Epidermal melanocyte (primary cell): ENCODE data around the gene RASGRP4.
"Not testable (repeated sequence)": the region's sequence is repeated elsewhere in the genome, so short reads cannot be mapped to it uniquely, and the experiment has no call there.

Experiments
- DNase-seq: peaks from one replicate; pipeline ENCODE4 v3.0.0; 2011; ENCODE audit warnings: low spot score; ENCODE audit not compliant: insufficient read length

RASGRP4 gene, protein sequence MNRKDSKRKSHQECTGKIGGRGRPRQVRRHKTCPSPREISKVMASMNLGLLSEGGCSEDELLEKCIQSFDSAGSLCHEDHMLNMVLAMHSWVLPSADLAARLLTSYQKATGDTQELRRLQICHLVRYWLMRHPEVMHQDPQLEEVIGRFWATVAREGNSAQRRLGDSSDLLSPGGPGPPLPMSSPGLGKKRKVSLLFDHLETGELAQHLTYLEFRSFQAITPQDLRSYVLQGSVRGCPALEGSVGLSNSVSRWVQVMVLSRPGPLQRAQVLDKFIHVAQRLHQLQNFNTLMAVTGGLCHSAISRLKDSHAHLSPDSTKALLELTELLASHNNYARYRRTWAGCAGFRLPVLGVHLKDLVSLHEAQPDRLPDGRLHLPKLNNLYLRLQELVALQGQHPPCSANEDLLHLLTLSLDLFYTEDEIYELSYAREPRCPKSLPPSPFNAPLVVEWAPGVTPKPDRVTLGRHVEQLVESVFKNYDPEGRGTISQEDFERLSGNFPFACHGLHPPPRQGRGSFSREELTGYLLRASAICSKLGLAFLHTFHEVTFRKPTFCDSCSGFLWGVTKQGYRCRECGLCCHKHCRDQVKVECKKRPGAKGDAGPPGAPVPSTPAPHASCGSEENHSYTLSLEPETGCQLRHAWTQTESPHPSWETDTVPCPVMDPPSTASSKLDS

GRCh38 chr19:38425810-38426466 lies at the start of gene RASGRP4:
TSS of gene RASGRP4 (minus strand) at chr19:38426219. CDS start at chr19:38426091, 128 bp downstream.
- DNase-seq, result no peak

DNA sequence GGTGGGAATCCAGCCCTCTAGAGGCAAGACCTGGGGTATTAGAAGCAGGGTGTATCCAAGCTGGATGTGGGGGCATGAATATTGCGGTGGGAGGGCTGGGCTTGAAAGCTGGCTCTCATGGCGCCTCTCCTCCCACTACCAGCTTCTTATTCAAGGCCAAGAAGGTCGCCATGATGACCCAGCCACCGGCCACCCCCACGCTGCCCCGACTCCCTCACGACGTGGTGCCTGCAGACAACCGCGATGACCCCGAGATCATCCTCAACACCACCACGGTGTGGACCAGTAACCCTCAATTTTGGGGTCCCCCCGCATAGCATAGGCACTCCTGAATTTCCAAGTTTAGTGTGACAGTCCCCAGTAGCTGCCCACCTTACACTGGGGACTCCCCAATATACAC lies 49.2 kb upstream of the RASGRP4 start:
- no peak for DNase-seq

DNA sequence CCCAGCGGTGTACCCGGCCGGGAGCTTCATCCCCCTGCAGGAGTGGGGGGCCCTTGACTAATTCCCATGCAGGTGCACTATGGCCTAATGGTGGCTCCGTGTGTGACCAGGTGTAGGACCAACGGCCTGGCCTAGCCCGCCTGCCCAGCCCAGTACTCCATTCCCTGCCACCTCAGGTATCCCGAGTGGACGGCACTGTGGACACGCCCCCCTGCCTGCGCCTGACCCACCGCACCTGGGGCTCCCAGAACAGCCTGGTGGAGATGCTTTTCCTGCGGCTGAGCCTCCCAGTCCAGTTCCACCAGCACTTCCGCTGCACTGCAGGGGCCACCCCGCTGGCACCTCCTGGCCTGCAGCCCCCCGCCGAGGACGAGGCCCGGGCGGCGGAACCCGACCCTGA lies 47.2 kb upstream of the RASGRP4 start:
- DNase-seq, result no peak

GRCh38 chr19:38472725-38473124 lies 46.7 kb upstream of the RASGRP4 start:
- not testable (repeated sequence) for DNase-seq

- no peak for DNase-seq
Observed at GRCh38 chr19:38470788-38471480, 44.9 kb upstream of the RASGRP4 start.

GRCh38 chr19:38469151-38469550 lies 43.1 kb upstream of the RASGRP4 start:
- DNase-seq, result no peak

GRCh38 chr19:38467541-38468525 lies 41.8 kb upstream of the RASGRP4 start:
- DNase-seq, result no peak

GRCh38 chr19:38466050-38466449 lies 40.0 kb upstream of the RASGRP4 start:
- DNase-seq, result no peak

DNA sequence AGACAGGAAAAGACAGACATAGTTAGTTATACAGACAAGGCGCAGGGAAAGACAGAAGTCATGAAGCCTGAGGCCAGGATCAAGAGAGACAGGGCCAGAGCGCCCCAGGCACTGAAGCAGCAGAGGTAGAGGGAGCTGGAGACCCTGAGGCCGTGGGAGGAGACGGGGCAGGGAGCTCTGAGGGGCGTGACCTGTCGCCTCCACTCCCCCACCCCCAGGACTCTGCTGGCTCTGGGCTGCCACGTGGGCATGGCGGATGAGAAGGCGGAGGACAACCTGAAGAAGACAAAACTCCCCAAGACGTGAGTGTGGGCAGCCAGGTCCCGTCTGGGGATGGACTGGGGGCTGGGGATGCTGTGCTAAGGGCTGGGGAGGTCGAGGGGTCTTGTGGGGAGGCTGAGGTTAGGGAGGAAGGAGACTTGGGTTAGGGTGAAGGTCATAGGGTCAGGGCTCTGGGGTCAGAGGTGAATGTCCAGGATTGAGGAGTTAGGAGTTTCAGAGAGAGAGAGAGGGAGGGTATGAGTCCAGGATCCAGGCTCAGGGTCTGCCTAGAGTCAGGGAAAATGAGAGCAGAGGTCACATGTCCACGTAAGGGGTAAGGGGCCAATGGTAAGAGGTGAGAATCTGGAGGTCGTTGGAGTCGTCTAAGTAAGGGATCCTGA lies 38.5 kb upstream of the RASGRP4 start:
- DNase-seq, result no peak

DNA sequence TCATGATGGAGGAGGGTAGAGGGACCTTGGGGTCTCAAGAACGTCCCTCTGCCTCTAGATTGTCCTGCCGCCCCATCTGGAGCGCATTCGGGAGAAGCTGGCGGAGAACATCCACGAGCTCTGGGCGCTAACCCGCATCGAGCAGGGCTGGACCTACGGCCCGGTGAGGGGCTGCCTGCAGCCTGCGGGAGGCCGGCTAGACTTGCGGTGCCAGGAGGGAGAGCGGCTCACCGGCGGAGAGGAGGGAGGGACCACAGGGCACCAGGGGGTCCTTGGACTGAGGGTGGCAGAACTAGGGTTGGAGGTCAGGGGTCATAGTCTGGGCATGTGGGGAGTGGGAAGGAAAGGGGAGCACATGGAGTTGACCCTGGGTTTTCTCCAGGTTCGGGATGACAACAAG lies 37.3 kb upstream of the RASGRP4 start:
- DNase-seq, result no peak

GRCh38 chr19:38458991-38459390 lies 33.0 kb upstream of the RASGRP4 start:
- DNase-seq, result no peak

DNA sequence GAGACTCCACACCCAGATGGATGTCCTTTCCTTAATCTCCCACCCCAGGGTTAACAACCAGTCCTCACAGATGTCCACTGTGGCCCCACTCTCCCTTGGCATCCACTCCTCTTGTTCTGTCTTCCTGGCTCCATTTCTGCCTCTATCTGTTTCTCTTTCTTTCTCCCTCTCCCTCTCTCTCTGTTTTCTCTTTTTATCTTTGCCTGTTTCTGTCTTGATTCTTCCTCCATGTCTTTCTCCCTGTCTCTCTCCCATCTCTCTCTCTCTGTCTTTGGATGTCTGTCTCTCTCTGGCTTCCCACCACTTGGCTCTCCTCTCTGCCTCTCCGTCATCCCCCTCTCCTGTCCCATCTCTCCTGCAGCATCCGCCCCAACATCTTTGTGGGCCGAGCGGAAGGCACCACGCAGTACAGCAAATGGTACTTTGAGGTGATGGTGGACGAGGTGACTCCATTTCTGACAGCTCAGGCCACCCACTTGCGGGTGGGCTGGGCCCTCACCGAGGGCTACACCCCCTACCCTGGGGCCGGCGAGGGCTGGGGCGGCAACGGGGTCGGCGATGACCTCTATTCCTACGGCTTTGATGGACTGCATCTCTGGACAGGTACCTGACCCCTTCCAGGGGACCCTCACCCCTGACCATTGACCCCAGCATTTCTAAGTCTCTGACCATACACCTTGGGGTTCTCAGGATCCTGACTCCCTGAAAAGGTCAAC lies 31.8 kb upstream of the RASGRP4 start:
- no peak for DNase-seq

- no peak for DNase-seq
Observed at GRCh38 chr19:38457202-38457601, 31.2 kb upstream of the RASGRP4 start.

DNA sequence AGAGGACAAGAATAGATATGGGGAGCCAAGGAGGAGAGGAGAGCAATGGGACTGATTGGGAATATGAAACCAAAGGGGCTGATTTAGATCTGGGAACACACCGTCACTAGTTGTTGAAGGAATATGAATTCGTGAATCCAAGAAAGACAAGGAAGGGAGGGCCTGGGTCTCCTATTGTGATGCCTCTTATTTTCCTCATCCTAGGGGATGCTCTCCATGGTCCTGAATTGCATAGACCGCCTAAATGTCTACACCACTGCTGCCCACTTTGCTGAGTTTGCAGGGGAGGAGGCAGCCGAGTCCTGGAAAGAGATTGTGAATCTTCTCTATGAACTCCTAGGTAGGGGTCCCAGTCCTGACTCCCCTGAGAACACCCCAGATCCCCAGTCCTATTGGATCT lies 29.0 kb upstream of the RASGRP4 start:
- DNase-seq, result no peak

GRCh38 chr19:38453596-38453995 lies 27.6 kb upstream of the RASGRP4 start:
- DNase-seq, result no peak

- DNase-seq, result no peak
Observed at GRCh38 chr19:38452430-38453366, 26.7 kb upstream of the RASGRP4 start.

DNA sequence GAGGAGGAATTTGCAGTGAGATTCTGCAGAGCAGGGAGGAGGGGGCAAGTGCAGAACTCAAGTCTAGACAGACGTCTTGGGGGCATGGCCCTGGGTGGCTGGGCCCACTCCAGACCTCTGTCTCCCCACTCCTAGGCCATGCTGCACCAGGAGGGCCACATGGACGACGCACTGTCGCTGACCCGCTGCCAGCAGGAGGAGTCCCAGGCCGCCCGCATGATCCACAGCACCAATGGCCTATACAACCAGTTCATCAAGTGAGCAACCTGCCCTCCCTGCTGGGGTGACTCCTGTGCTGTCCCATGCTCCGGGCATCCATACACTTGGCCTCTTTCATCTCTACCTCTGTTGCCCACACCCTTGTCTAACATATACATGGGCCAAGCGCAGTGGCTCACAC lies 25.6 kb upstream of the RASGRP4 start:
- DNase-seq, result no peak

DNA sequence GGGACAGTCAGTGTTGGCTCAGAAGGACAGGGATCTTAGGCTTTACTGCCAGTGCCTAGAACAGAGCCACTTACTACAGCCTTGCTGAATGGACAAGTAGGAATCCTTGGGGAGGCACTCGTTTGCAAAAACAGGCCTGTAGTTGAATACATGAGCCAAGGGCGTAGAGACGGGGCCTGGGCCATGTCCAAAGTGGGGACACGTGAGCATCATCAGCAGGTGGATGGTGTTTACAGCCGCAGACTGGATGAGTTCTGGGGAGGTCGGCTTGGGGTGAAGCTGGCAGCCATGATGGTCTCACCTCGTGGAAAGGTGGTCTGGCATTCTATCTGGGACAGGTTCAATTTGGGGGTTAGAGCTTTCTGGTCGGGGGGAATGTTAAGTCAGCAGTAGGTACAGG lies 25.0 kb upstream of the RASGRP4 start:
- DNase-seq, result no peak
